WTC11 (cell line): ENCODE measurements around the gene CAMSAP1. TPM values are rescaled to one million over a fixed set of nuclear protein-coding genes. Genes with fewer than 3 reads are reported as not detected.

Experiments
- ATAC-seq: fragments of 200-7000 bp; cut with Tn5 transposase; 2 replicates; pipeline ENCODE4 v1.10.0; 2021; ENCODE audit warnings: mild to moderate bottlenecking, moderate library complexity
- CTCF ChIA-PET: fragments of 300-600 bp; sonication (Branson Sonifier 250); formaldehyde crosslinking; loops from one replicate; lab custom pipeline; 2021; ENCODE audit warnings: antibody characterized with exemption; lab: Charles Lee
- POLR2A ChIA-PET: fragments of 350-600 bp; sonication (Branson Sonifier 250); formaldehyde crosslinking; loops from one replicate; lab custom pipeline; 2021; ENCODE audit warnings: antibody characterized with exemption; lab: Charles Lee
- DNase-seq: peaks from one replicate; pipeline ENCODE4 v3.0.0; 2021; ENCODE audit warnings: low spot score
- H3K27ac Mint-ChIP-seq: 2 replicates; pipeline ENCODE4 v1.8.0; 2021; ENCODE audit warnings: mixed read lengths
- H3K27me3 Mint-ChIP-seq: 2 replicates; pipeline ENCODE4 v1.8.0; 2021; ENCODE audit warnings: low read depth, mild to moderate bottlenecking, moderate library complexity, mixed read lengths
- H3K36me3 Mint-ChIP-seq: 2 replicates; pipeline ENCODE4 v1.8.0; 2021; ENCODE audit warnings: mixed read lengths
- H3K4me1 Mint-ChIP-seq: 2 replicates; pipeline ENCODE4 v1.8.0; 2022; ENCODE audit warnings: mixed read lengths
- H3K4me3 Mint-ChIP-seq: 2 replicates; pipeline ENCODE4 v1.8.0; 2021; ENCODE audit warnings: mild to moderate bottlenecking, moderate library complexity, mixed read lengths
- H3K9me3 Mint-ChIP-seq: 2 replicates; pipeline ENCODE4 v1.8.0; 2021; ENCODE audit warnings: mixed read lengths
- AR ChIP-seq: fragments of 250-450 bp; sonication (Bioruptor Pico); IDR thresholded peaks from 2 replicates; pipeline ENCODE4 v1.9.0; 2021; ENCODE audit warnings: mild to moderate bottlenecking
- ARID4B ChIP-seq: sonication (generic); formaldehyde crosslinking; IDR thresholded peaks from 2 replicates; pipeline ENCODE4 v1.8.0; 2023; ENCODE audit warnings: missing genetic modification reagents, mild to moderate bottlenecking, borderline replicate concordance
- CBFB ChIP-seq: sonication (generic); formaldehyde crosslinking; IDR thresholded peaks from 2 replicates; pipeline ENCODE4 v1.8.1; 2022; ENCODE audit warnings: mild to moderate bottlenecking, low read depth, missing genetic modification reagents
- ERG ChIP-seq: fragments of 250-450 bp; sonication (Bioruptor Pico); IDR thresholded peaks from 2 replicates; pipeline ENCODE4 v1.8.0; 2021; ENCODE audit warnings: mild to moderate bottlenecking
- ESRRA ChIP-seq: sonication (generic); formaldehyde crosslinking; IDR thresholded peaks from 2 replicates; pipeline ENCODE4 v1.8.1; 2022; ENCODE audit warnings: mild to moderate bottlenecking, missing genetic modification reagents, borderline replicate concordance
- FOXJ3 ChIP-seq: sonication (generic); formaldehyde crosslinking; IDR thresholded peaks from 2 replicates; pipeline ENCODE4 v1.9.0; 2021; ENCODE audit warnings: missing genetic modification reagents, mild to moderate bottlenecking, borderline replicate concordance
- FOXK1 ChIP-seq: sonication (generic); formaldehyde crosslinking; IDR thresholded peaks from 2 replicates; pipeline ENCODE4 v1.8.0; 2022; ENCODE audit warnings: mild to moderate bottlenecking, moderate library complexity, missing genetic modification reagents
- GABPB1 ChIP-seq: sonication (generic); formaldehyde crosslinking; IDR thresholded peaks from 2 replicates; pipeline ENCODE4 v1.8.1; 2023; ENCODE audit warnings: mild to moderate bottlenecking, missing genetic modification reagents
- HMGA2 ChIP-seq: fragments of 250-450 bp; sonication (Bioruptor Pico); IDR thresholded peaks from 2 replicates; pipeline ENCODE4 v1.4.0; 2021; ENCODE audit warnings: mild to moderate bottlenecking, moderate library complexity
- IRF2 ChIP-seq: sonication (generic); formaldehyde crosslinking; IDR thresholded peaks from 2 replicates; pipeline ENCODE4 v1.8.0; 2022; ENCODE audit warnings: low read depth, missing genetic modification reagents, borderline replicate concordance
- OVOL2 ChIP-seq: fragments of 250-450 bp; sonication (Bioruptor Pico); IDR thresholded peaks from 2 replicates; pipeline ENCODE4 v1.9.0; 2021; ENCODE audit warnings: mild to moderate bottlenecking, borderline replicate concordance
- STAT6 ChIP-seq: sonication (generic); formaldehyde crosslinking; conservative IDR thresholded peaks from 2 replicates; pipeline ENCODE4 v1.8.1; 2023; ENCODE audit warnings: mild to moderate bottlenecking, low read depth, missing genetic modification reagents, moderate library complexity
- TEAD4 ChIP-seq: sonication (generic); formaldehyde crosslinking; IDR thresholded peaks from 2 replicates; pipeline ENCODE4 v1.8.0; 2022; ENCODE audit warnings: mild to moderate bottlenecking, missing genetic modification reagents
- ZNF317 ChIP-seq: sonication (generic); formaldehyde crosslinking; IDR thresholded peaks from 2 replicates; pipeline ENCODE4 v1.8.1; 2023; ENCODE audit warnings: low read depth, mild to moderate bottlenecking, moderate library complexity, missing genetic modification reagents, borderline replicate concordance
- ZNF423 ChIP-seq: fragments of 250-450 bp; sonication (Bioruptor Pico); IDR thresholded peaks from 2 replicates; pipeline ENCODE4 v2.1.2; 2022; ENCODE audit warnings: mild to moderate bottlenecking, moderate library complexity
- total RNA-seq: library from RNA; stranded (reverse); gene quantifications from 3 replicates; pipeline ENCODE4 v1.2.3, GENCODE V29; 2021
- TF ChIP-seq, protein P1 (sequence below): sonication (generic); formaldehyde crosslinking; IDR thresholded peaks from 2 replicates; pipeline ENCODE4 v1.8.1; 2022; ENCODE audit warnings: mild to moderate bottlenecking, moderate library complexity, missing genetic modification reagents
- TF ChIP-seq, protein P2 (sequence below): sonication (generic); formaldehyde crosslinking; IDR thresholded peaks from 2 replicates; pipeline ENCODE4 v1.8.0; 2022; ENCODE audit warnings: mild to moderate bottlenecking, missing genetic modification reagents

CAMSAP1 gene
- total RNA-seq, 1 experiment from 2014 or later: 40.5 TPM

DNA sequence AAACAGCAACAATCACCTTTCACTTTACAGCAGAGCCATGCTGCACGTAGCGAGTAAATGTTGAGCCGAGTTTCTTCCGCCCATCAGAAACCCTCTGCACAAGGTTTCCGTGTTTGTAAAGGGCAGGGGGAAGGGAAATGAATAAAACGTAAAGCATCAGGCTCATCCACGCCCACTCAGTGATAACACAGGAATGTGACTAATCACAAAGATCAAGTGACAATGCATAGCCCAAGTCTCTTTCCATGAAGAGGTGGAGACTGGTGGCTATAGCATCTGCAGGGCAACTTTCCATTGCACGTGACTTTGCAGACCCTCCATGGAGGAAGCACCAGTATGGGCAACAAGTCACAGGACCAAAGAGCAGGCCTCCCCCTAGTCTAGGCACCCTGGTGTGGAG, 56.6 kb downstream of the CAMSAP1 start (continued):
- TF ChIP-seq ARID4B: no peak
- TF ChIP-seq, protein P1, sequence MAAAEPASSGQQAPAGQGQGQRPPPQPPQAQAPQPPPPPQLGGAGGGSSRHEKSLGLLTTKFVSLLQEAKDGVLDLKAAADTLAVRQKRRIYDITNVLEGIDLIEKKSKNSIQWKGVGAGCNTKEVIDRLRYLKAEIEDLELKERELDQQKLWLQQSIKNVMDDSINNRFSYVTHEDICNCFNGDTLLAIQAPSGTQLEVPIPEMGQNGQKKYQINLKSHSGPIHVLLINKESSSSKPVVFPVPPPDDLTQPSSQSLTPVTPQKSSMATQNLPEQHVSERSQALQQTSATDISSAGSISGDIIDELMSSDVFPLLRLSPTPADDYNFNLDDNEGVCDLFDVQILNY (CRISPR knock-in tag): no peak
- TF ChIP-seq IRF2 (CRISPR knock-in tag): no peak
- no peak for TF ChIP-seq CBFB (CRISPR knock-in tag)
- TF ChIP-seq ERG (CRISPR knock-in tag): no peak
- TF ChIP-seq GABPB1 (CRISPR knock-in tag): no peak
- TF ChIP-seq OVOL2 (CRISPR knock-in tag): no peak
- TF ChIP-seq AR (CRISPR knock-in tag): no peak

GRCh38 chr9:135849181-135849580, 58.2 kb downstream of the CAMSAP1 start:
- no peak overlapping the region; the same call in 1 of the 2 replicates for H3K27ac Mint-ChIP-seq
- DNase-seq: no peak
- peaks cover 38% of the 10 kb centered on the region for H3K4me1 Mint-ChIP-seq
- CTCF ChIA-PET: interaction anchor here (0.8 to 1.4 kb wide), 3 partner anchors 9 to 16 kb away, joined by 3 to 4 read pairs (median 3); no protein-coding TSS in a partner anchor
- peaks cover 25% of the 10 kb centered on the region for H3K9me3 Mint-ChIP-seq
- no peak overlapping the region for H3K4me3 Mint-ChIP-seq
- no peak for ATAC-seq
- H3K27me3 Mint-ChIP-seq: no peaks in the 10 kb centered on the region
- POLR2A ChIA-PET: no interaction called here
- peaks cover 57% of the 10 kb centered on the region for H3K36me3 Mint-ChIP-seq
- TF ChIP-seq TEAD4: no peak
- TF ChIP-seq ESRRA (CRISPR knock-in tag): no peak
- no peak for TF ChIP-seq FOXK1 (CRISPR knock-in tag)
- TF ChIP-seq ZNF423 (CRISPR knock-in tag): no peak
- TF ChIP-seq HMGA2 (CRISPR knock-in tag): no peak
- TF ChIP-seq ZNF317 (CRISPR knock-in tag): no peak
- TF ChIP-seq FOXJ3 (CRISPR knock-in tag): no peak
- TF ChIP-seq, protein P2, sequence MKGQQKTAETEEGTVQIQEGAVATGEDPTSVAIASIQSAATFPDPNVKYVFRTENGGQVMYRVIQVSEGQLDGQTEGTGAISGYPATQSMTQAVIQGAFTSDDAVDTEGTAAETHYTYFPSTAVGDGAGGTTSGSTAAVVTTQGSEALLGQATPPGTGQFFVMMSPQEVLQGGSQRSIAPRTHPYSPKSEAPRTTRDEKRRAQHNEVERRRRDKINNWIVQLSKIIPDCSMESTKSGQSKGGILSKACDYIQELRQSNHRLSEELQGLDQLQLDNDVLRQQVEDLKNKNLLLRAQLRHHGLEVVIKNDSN (CRISPR knock-in tag): no peak
- TF ChIP-seq STAT6 (CRISPR knock-in tag): no peak
